ENCODE results near the gene PFN4. TPM values are rescaled to one million over a fixed set of nuclear protein-coding genes. Genes with fewer than 3 reads are reported as not detected.
A peak's percentile ranks its signal among the peaks of the same experiment; 100 is the strongest.

Gene PFN4
- polyA plus RNA-seq, 2 of the 4 experiments (the other 2 are of a cell fraction): 1.6 to 2.3 TPM

DNA sequence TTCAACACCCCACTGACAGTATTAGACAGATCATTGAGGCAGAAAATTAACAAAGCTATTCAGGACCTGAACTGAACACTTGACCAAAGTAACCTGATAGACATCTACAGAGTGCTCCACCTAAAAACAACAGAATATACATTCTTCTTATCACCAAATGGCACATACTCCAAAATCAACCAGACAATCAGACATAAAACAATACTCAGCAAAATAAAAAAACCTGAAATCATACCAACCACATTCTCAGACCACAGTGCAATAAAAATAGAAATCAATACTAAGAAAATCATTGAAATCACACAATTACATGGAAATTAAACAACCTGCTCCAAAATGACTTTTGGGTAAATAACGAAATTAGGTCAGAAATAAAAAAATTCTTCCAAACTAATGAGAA, 15.8 kb downstream of the PFN4 start:
- Histone ChIP-seq H3K9me3 (0 out of 3 replicates have a peak, but pooled peaks cover 6% of the 10 kb centered on the region), H3K4me2 (no peak overlapping the region), H3K4me3 (no peak overlapping the region), H3K4me1 (peaks cover 38% of the 10 kb centered on the region), H3K27ac (no peak overlapping the region)
- ChIA-PET POLR2A (no interaction called here), CTCF (interaction anchor here (1.0 to 7.8 kb wide), 2 partner anchors 20 to 23 kb away, joined by 3 to 57 read pairs; partner anchors contain the start of gene TP53I3)
- ATAC-seq (no peak), FAIRE-seq (no peak), DNase-seq (ENCODE audit: low read depth in 1 of 2, low spot score in 1 of 2) (no peak)
- TF ChIP-seq HEYL (CRISPR knock-in tag; IDR thresholded peaks at IDR 0.05) (no peak), MAFK (IDR thresholded peaks at IDR 0.05; ENCODE audit: partially characterized antibody) (peak; percentile 58)
- WGBS (ENCODE audit: missing lambda C conversion rate): 84% methylated on average over 1 of the region's 1 CpG

DNA sequence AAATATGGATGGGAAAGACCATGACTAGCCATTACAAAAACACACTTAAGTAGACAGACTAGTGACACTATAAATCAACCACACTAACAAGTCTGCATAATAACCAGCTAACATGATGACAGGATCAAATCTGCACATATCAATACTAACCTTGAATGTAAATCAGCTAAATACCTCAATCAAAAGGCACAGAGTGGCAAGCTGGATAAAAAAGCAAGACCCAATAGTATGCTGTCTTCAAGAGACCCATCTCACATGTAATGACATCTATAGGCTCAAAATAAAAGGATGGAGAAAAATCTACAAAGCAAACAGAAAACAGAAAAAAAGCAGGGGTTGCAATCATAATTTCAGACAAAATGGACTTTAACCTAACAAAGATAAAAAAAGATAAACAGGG, 16.3 kb downstream of the PFN4 start:
- H3K9me3 ChIP-seq: 0 out of 3 replicates have a peak, but pooled peaks cover 6% of the 10 kb centered on the region
- ChIA-PET POLR2A (no interaction called here), CTCF (interaction anchor here (0.7 to 7.8 kb wide), 4 partner anchors 11 to 57 kb away, joined by 3 to 57 read pairs (median 4); partner anchors contain the start of gene TP53I3)
- H3K27ac ChIP-seq: no peak overlapping the region
- ATAC-seq (no peak), DNase-seq (ENCODE audit: low read depth in 1 of 2, low spot score in 1 of 2) (no peak), FAIRE-seq (no peak)
- TF ChIP-seq PHF8 (IDR thresholded peaks at IDR 0.05; ENCODE audit: borderline replicate concordance, low read depth): no peak
- no peak for TF ChIP-seq HEYL (CRISPR knock-in tag; IDR thresholded peaks at IDR 0.05)
- TF ChIP-seq, protein P1, sequence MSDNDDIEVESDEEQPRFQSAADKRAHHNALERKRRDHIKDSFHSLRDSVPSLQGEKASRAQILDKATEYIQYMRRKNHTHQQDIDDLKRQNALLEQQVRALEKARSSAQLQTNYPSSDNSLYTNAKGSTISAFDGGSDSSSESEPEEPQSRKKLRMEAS (IDR thresholded peaks at IDR 0.05): no peak
- TF ChIP-seq EHF (CRISPR knock-in tag; IDR thresholded peaks at IDR 0.05): no peak
- TF ChIP-seq FOSB (CRISPR knock-in tag; IDR thresholded peaks at IDR 0.05): no peak
- TF ChIP-seq, protein P2, sequence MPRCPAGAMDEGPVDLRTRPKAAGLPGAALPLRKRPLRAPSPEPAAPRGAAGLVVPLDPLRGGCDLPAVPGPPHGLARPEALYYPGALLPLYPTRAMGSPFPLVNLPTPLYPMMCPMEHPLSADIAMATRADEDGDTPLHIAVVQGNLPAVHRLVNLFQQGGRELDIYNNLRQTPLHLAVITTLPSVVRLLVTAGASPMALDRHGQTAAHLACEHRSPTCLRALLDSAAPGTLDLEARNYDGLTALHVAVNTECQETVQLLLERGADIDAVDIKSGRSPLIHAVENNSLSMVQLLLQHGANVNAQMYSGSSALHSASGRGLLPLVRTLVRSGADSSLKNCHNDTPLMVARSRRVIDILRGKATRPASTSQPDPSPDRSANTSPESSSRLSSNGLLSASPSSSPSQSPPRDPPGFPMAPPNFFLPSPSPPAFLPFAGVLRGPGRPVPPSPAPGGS (IDR thresholded peaks at IDR 0.05): no peak
- no peak for TF ChIP-seq MAZ (IDR thresholded peaks at IDR 0.05; ENCODE audit: borderline replicate concordance, low read depth, low read length)
- no peak for TF ChIP-seq MAFK (IDR thresholded peaks at IDR 0.05; ENCODE audit: partially characterized antibody)
- TF ChIP-seq MYC (IDR thresholded peaks at IDR 0.05; ENCODE audit: borderline replicate concordance, low read length): no peak
- no peak for TF ChIP-seq POLR2AphosphoS2 (conservative IDR thresholded peaks at IDR 0.05; ENCODE audit: low read length)
- TF ChIP-seq CHD2 (IDR thresholded peaks at IDR 0.05; ENCODE audit: low read length, partially characterized antibody): no peak
- H3K4me1 ChIP-seq: peaks cover 33% of the 10 kb centered on the region
- no peak overlapping the region for H3K4me3 ChIP-seq
- no peak overlapping the region for H3K4me2 ChIP-seq

DNA sequence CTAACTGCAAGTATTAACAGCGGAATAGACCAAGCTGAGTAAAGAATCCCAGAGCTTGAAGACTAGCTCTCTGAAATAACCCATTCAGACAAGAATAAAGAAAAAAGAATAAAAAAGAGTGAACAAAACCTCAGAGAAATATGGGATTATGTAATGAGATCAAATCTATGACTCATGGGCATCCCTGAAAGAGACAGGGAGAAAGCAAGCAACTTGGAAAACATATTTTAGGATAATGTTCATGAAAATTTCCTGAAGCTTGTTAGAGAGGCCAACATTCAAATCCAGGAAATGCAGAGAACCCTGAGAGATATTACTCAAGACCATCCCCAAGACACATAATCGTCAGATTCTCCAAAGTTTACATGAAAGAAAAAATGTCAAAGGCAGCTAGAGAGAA, 17.3 kb downstream of the PFN4 start:
- no peak for TF ChIP-seq EHMT2 (IDR thresholded peaks at IDR 0.05; ENCODE audit: low read depth)
- TF ChIP-seq FOSL2 (IDR thresholded peaks at IDR 0.05): 0 out of 2 replicates have a peak, but pooled peaks have one; percentile 23
- TF ChIP-seq FOSL2 (CRISPR knock-in tag; IDR thresholded peaks at IDR 0.05): peak; percentile 66
- no peak for TF ChIP-seq PHF8 (IDR thresholded peaks at IDR 0.05; ENCODE audit: borderline replicate concordance, low read depth)
- no peak for TF ChIP-seq ESRRA (IDR thresholded peaks at IDR 0.05; ENCODE audit: borderline replicate concordance, low read length)
- no peak for TF ChIP-seq CBX8 (IDR thresholded peaks at IDR 0.05)
- TF ChIP-seq MAZ (IDR thresholded peaks at IDR 0.05; ENCODE audit: borderline replicate concordance, low read depth, low read length): no peak
- FAIRE-seq (no peak), DNase-seq (ENCODE audit: low read depth in 1 of 2, low spot score in 1 of 2) (no peak), ATAC-seq (no peak)
- Histone ChIP-seq H3K27ac (peak overlapping the region in 1 of 2 experiments; percentile 14; a peak in 1 of 6 replicates), H3K4me2 (0 out of 3 replicates have a peak overlapping the region, but pooled peaks have one; percentile 20), H3K4me1 (peaks cover 23% of the 10 kb centered on the region), H3K4me3 (no peak overlapping the region), H3K9me3 (0 out of 3 replicates have a peak, but pooled peaks cover 6% of the 10 kb centered on the region)
- CTCF ChIA-PET: interaction anchor here (0.7 to 7.8 kb wide), 7 partner anchors 8 to 58 kb away, joined by 3 to 57 read pairs (median 4); partner anchors contain the start of gene TP53I3
- POLR2A ChIA-PET: interaction anchor here (1.4 kb wide), 1 partner anchor 22 kb away, joined by 3 read pairs; no protein-coding TSS in a partner anchor
- 49% methylated on average over 2 of the region's 2 CpGs for WGBS (ENCODE audit: missing lambda C conversion rate)

DNA sequence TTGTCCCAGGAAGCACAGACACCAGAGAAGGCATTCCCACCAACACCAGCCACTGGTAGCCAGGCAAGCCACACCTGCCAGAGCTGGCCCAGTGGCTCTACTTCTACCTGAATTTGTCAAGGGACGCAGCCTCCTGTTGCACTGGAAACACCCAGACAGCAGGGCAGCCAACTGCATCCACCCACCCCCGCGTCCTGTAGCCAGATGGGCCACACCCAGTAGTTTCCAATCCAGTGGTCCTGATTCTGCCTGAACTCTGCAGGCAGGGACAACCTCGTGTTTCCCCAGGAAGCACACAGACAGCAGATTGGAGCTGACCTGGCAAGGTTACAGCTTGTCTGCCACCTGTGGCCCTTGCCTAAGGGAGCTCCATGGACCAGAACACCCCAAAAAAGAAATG, 18.2 kb downstream of the PFN4 start:
- Histone ChIP-seq H3K9me3 (0 out of 3 replicates have a peak, but pooled peaks cover 6% of the 10 kb centered on the region), H3K4me1 (peaks cover 16% of the 10 kb centered on the region; the same call in 2 of the 3 replicates), H3K27ac (no peak overlapping the region), H3K4me2 (no peak overlapping the region), H3K4me3 (no peak overlapping the region)
- WGBS (ENCODE audit: missing lambda C conversion rate): 0% methylated on average over 1 of the region's 4 CpGs
- no peak for FAIRE-seq
- no peak for TF ChIP-seq ESRRA (IDR thresholded peaks at IDR 0.05; ENCODE audit: borderline replicate concordance, low read length)
- no peak for TF ChIP-seq EHF (CRISPR knock-in tag; IDR thresholded peaks at IDR 0.05)
- ChIA-PET CTCF (interaction anchor here (1.0 to 7.8 kb wide), 6 partner anchors 16 to 305 kb away, joined by 3 to 57 read pairs (median 4); partner anchors contain the start of gene TP53I3), POLR2A (interaction anchor here (1.4 kb wide), 1 partner anchor 21 kb away, joined by 3 read pairs; no protein-coding TSS in a partner anchor)
- ATAC-seq: peak; percentile 21 to 24; a peak in 3 of 6 replicates
- no peak for DNase-seq (ENCODE audit: low read depth in 1 of 2, low spot score in 1 of 2)
